ENCODE measurements around the gene ATP13A4.

The ATP13A4 gene

GRCh38 chr3:193457526-193457925 lies 97.2 kb downstream of the ATP13A4 start:
- no peaks in the 10 kb centered on the region for H3K9me3 Mint-ChIP-seq
- no peaks in the 10 kb centered on the region for H3K36me3 Mint-ChIP-seq (ENCODE audit: low read depth)
- H3K4me3 Mint-ChIP-seq: no peak overlapping the region
- peaks cover 5% of the 10 kb centered on the region for H3K27me3 Mint-ChIP-seq
- intact Hi-C loops (cut with micrococcal nuclease): loop anchor here (10.0 kb wide), 1 partner anchor 643 kb away; no protein-coding TSS in a partner anchor
- H3K27ac Mint-ChIP-seq: no peak overlapping the region
- H3K4me1 Mint-ChIP-seq (ENCODE audit: low read depth): no peaks in the 10 kb centered on the region

GRCh38 chr3:193452338-193452737 lies 102.4 kb downstream of the ATP13A4 start:
- Mint-ChIP-seq H3K27me3 (peaks cover 1% of the 10 kb centered on the region), H3K27ac (no peak overlapping the region), H3K4me1 (ENCODE audit: low read depth) (peaks cover 30% of the 10 kb centered on the region), H3K36me3 (ENCODE audit: low read depth) (no peaks in the 10 kb centered on the region), H3K4me3 (no peak overlapping the region), H3K9me3 (no peaks in the 10 kb centered on the region)
- intact Hi-C loops (cut with micrococcal nuclease): loop anchor here (5.0 to 10.0 kb wide), 2 partner anchors 260 to 638 kb away; no protein-coding TSS in a partner anchor

- peaks cover 35% of the 10 kb centered on the region for H3K4me1 Mint-ChIP-seq (ENCODE audit: low read depth)
- H3K9me3 Mint-ChIP-seq: no peaks in the 10 kb centered on the region
- peaks cover 1% of the 10 kb centered on the region for H3K27me3 Mint-ChIP-seq
- no peak overlapping the region for H3K27ac Mint-ChIP-seq
- H3K4me3 Mint-ChIP-seq: no peak overlapping the region
- intact Hi-C loops (cut with micrococcal nuclease): loop anchor here (5.0 to 10.0 kb wide), 2 partner anchors 260 to 637 kb away; no protein-coding TSS in a partner anchor
- H3K36me3 Mint-ChIP-seq (ENCODE audit: low read depth): no peaks in the 10 kb centered on the region
These were observed 102.8 kb downstream of the ATP13A4 start for GRCh38 chr3:193451902-193452301.

GRCh38 chr3:193446965-193447602 lies 107.6 kb downstream of the ATP13A4 start:
- Mint-ChIP-seq H3K27ac (peak overlapping the region; percentile 77), H3K4me3 (peak overlapping the region; percentile 57), H3K9me3 (no peaks in the 10 kb centered on the region), H3K4me1 (ENCODE audit: low read depth) (peaks cover 67% of the 10 kb centered on the region), H3K36me3 (ENCODE audit: low read depth) (no peaks in the 10 kb centered on the region), H3K27me3 (no peaks in the 10 kb centered on the region)
- intact Hi-C loops (cut with micrococcal nuclease): loop anchor here (2.0 kb wide), 1 partner anchor 14 kb away; no protein-coding TSS in a partner anchor

- Mint-ChIP-seq H3K9me3 (no peaks in the 10 kb centered on the region), H3K27ac (no peak overlapping the region), H3K36me3 (ENCODE audit: low read depth) (peaks cover 5% of the 10 kb centered on the region), H3K27me3 (no peaks in the 10 kb centered on the region), H3K4me3 (no peak overlapping the region), H3K4me1 (ENCODE audit: low read depth) (peaks cover 22% of the 10 kb centered on the region)
- intact Hi-C loops (cut with micrococcal nuclease): no loop called here
These were observed 115.3 kb downstream of the ATP13A4 start for GRCh38 chr3:193439423-193439822.

- Mint-ChIP-seq H3K9me3 (peaks cover 67% of the 10 kb centered on the region), H3K27ac (no peak overlapping the region), H3K36me3 (ENCODE audit: low read depth) (no peaks in the 10 kb centered on the region), H3K27me3 (no peaks in the 10 kb centered on the region), H3K4me3 (no peak overlapping the region), H3K4me1 (ENCODE audit: low read depth) (no peaks in the 10 kb centered on the region)
- intact Hi-C loops (cut with micrococcal nuclease): no loop called here
These were observed 135.9 kb downstream of the ATP13A4 start for GRCh38 chr3:193418576-193419373.

GRCh38 chr3:193416629-193417028 lies 138.1 kb downstream of the ATP13A4 start:
- H3K27me3 Mint-ChIP-seq: no peaks in the 10 kb centered on the region
- peaks cover 55% of the 10 kb centered on the region for H3K9me3 Mint-ChIP-seq
- no peaks in the 10 kb centered on the region for H3K36me3 Mint-ChIP-seq (ENCODE audit: low read depth)
- H3K27ac Mint-ChIP-seq: no peak overlapping the region
- H3K4me1 Mint-ChIP-seq (ENCODE audit: low read depth): no peaks in the 10 kb centered on the region
- H3K4me3 Mint-ChIP-seq: no peak overlapping the region
- intact Hi-C loops (cut with micrococcal nuclease): no loop called here

- intact Hi-C loops (cut with micrococcal nuclease): no loop called here
- H3K4me1 Mint-ChIP-seq (ENCODE audit: low read depth): no peaks in the 10 kb centered on the region
- H3K36me3 Mint-ChIP-seq (ENCODE audit: low read depth): no peaks in the 10 kb centered on the region
- H3K27me3 Mint-ChIP-seq: no peaks in the 10 kb centered on the region
- H3K4me3 Mint-ChIP-seq: no peak overlapping the region
- H3K9me3 Mint-ChIP-seq: peaks cover 14% of the 10 kb centered on the region
- H3K27ac Mint-ChIP-seq: no peak overlapping the region
These were observed 147.0 kb downstream of the ATP13A4 start for GRCh38 chr3:193407688-193408087.

- Mint-ChIP-seq H3K9me3 (peaks cover 14% of the 10 kb centered on the region), H3K27me3 (no peaks in the 10 kb centered on the region), H3K4me3 (no peak overlapping the region), H3K4me1 (ENCODE audit: low read depth) (no peaks in the 10 kb centered on the region), H3K36me3 (ENCODE audit: low read depth) (no peaks in the 10 kb centered on the region), H3K27ac (no peak overlapping the region)
- intact Hi-C loops (cut with micrococcal nuclease): no loop called here
These were observed 147.6 kb downstream of the ATP13A4 start for GRCh38 chr3:193407112-193407511.

GRCh38 chr3:193403307-193403706 lies 151.4 kb downstream of the ATP13A4 start:
- Mint-ChIP-seq H3K9me3 (peaks cover 14% of the 10 kb centered on the region), H3K27me3 (no peaks in the 10 kb centered on the region), H3K4me1 (ENCODE audit: low read depth) (no peaks in the 10 kb centered on the region), H3K4me3 (no peak overlapping the region), H3K27ac (no peak overlapping the region), H3K36me3 (ENCODE audit: low read depth) (no peaks in the 10 kb centered on the region)
- intact Hi-C loops (cut with micrococcal nuclease): no loop called here

GRCh38 chr3:193400304-193400703 lies 154.4 kb downstream of the ATP13A4 start:
- intact Hi-C loops (cut with micrococcal nuclease): no loop called here
- no peaks in the 10 kb centered on the region for H3K27me3 Mint-ChIP-seq
- H3K36me3 Mint-ChIP-seq (ENCODE audit: low read depth): no peaks in the 10 kb centered on the region
- no peak overlapping the region for H3K4me3 Mint-ChIP-seq
- H3K4me1 Mint-ChIP-seq (ENCODE audit: low read depth): no peaks in the 10 kb centered on the region
- no peak overlapping the region for H3K27ac Mint-ChIP-seq
- H3K9me3 Mint-ChIP-seq: peaks cover 14% of the 10 kb centered on the region

- no peaks in the 10 kb centered on the region for H3K36me3 Mint-ChIP-seq (ENCODE audit: low read depth)
These were observed 158.0 kb downstream of the ATP13A4 start for GRCh38 chr3:193396451-193397244.

GRCh38 chr3:193391902-193392301 lies 162.8 kb downstream of the ATP13A4 start:
- H3K27ac Mint-ChIP-seq: no peak overlapping the region
- no peaks in the 10 kb centered on the region for H3K27me3 Mint-ChIP-seq
- no peak overlapping the region for H3K4me3 Mint-ChIP-seq
- H3K4me1 Mint-ChIP-seq (ENCODE audit: low read depth): no peaks in the 10 kb centered on the region
- intact Hi-C loops (cut with micrococcal nuclease): no loop called here
- H3K9me3 Mint-ChIP-seq: peaks cover 17% of the 10 kb centered on the region
- H3K36me3 Mint-ChIP-seq (ENCODE audit: low read depth): no peaks in the 10 kb centered on the region

More at GRCh38 chr3:193396451-193397244, 158.0 kb downstream of the ATP13A4 start:
- H3K9me3 Mint-ChIP-seq: peaks cover 17% of the 10 kb centered on the region
- intact Hi-C loops (cut with micrococcal nuclease): no loop called here
- no peak overlapping the region for H3K27ac Mint-ChIP-seq
- no peak overlapping the region for H3K4me3 Mint-ChIP-seq
- no peaks in the 10 kb centered on the region for H3K4me1 Mint-ChIP-seq (ENCODE audit: low read depth)
- H3K27me3 Mint-ChIP-seq: no peaks in the 10 kb centered on the region

- Mint-ChIP-seq H3K4me1 (ENCODE audit: low read depth) (no peaks in the 10 kb centered on the region), H3K4me3 (no peak overlapping the region), H3K27ac (no peak overlapping the region), H3K27me3 (no peaks in the 10 kb centered on the region), H3K36me3 (ENCODE audit: low read depth) (no peaks in the 10 kb centered on the region), H3K9me3 (peaks cover 10% of the 10 kb centered on the region)
- intact Hi-C loops (cut with micrococcal nuclease): no loop called here
These were observed 165.4 kb downstream of the ATP13A4 start for GRCh38 chr3:193389335-193389734.
